Measurements from ENCODE around the gene MON1A. TPM values are rescaled to one million over a fixed set of nuclear protein-coding genes. Genes with fewer than 3 reads are reported as not detected.
"Not testable (repeated sequence)": the region's sequence is repeated elsewhere in the genome, so short reads cannot be mapped to it uniquely, and the experiment has no call there.

The MON1A gene
- 10 to 100 TPM; 14.2 to 18.0 (median 14.3) TPM for total RNA-seq

GRCh38 chr3:49929291-49930167 lies at the start of gene MON1A:
TSS of gene MON1A (minus strand) at chr3:49929811. CDS start at chr3:49913346, 16,465 bp downstream.
- peak; percentile 98 to 99 for ATAC-seq
- no peaks in the 10 kb centered on the region for H3K9me3 Mint-ChIP-seq
- peak; percentile 82 for DNase-seq
- H3K4me3 Mint-ChIP-seq = peak within 1 kb of the TSS; percentile 85
- H3K27me3 Mint-ChIP-seq (ENCODE audit: low read depth) = no peaks in the 10 kb centered on the region
- peaks cover 22% of the 10 kb centered on the region for H3K4me1 Mint-ChIP-seq (ENCODE audit: low read depth)
- no peaks in the 10 kb centered on the region for H3K36me3 Mint-ChIP-seq (ENCODE audit: insufficient read depth)

GRCh38 chr3:49976942-49977341 lies 47.3 kb upstream of the MON1A start:
- no peaks in the 10 kb centered on the region for H3K4me1 Mint-ChIP-seq (ENCODE audit: low read depth)
- H3K9me3 Mint-ChIP-seq = no peaks in the 10 kb centered on the region
- DNase-seq (no peak), ATAC-seq (no peak)
- peaks cover 13% of the 10 kb centered on the region for H3K36me3 Mint-ChIP-seq (ENCODE audit: insufficient read depth)
- H3K27me3 Mint-ChIP-seq (ENCODE audit: low read depth) = no peaks in the 10 kb centered on the region
- no peak overlapping the region for H3K4me3 Mint-ChIP-seq

- peaks cover 24% of the 10 kb centered on the region for H3K36me3 Mint-ChIP-seq (ENCODE audit: insufficient read depth)
- no peak for ATAC-seq
- peaks cover 3% of the 10 kb centered on the region for H3K4me1 Mint-ChIP-seq (ENCODE audit: low read depth)
- DNase-seq = no peak
- no peaks in the 10 kb centered on the region for H3K9me3 Mint-ChIP-seq
- H3K27me3 Mint-ChIP-seq (ENCODE audit: low read depth) = no peaks in the 10 kb centered on the region
- no peak overlapping the region for H3K4me3 Mint-ChIP-seq
Measured at GRCh38 chr3:49972656-49973055, 43.0 kb upstream of the MON1A start.

- peaks cover 8% of the 10 kb centered on the region for H3K4me1 Mint-ChIP-seq (ENCODE audit: low read depth)
- peaks cover 29% of the 10 kb centered on the region for H3K36me3 Mint-ChIP-seq (ENCODE audit: insufficient read depth)
- ATAC-seq (no peak), DNase-seq (no peak)
- H3K4me3 Mint-ChIP-seq = no peak overlapping the region
- no peaks in the 10 kb centered on the region for H3K9me3 Mint-ChIP-seq
- no peaks in the 10 kb centered on the region for H3K27me3 Mint-ChIP-seq (ENCODE audit: low read depth)
Measured at GRCh38 chr3:49968346-49968745, 38.7 kb upstream of the MON1A start.

- Mint-ChIP-seq H3K36me3 (ENCODE audit: insufficient read depth) (peaks cover 24% of the 10 kb centered on the region), H3K9me3 (no peaks in the 10 kb centered on the region), H3K4me3 (no peak overlapping the region), H3K4me1 (ENCODE audit: low read depth) (peaks cover 8% of the 10 kb centered on the region), H3K27me3 (ENCODE audit: low read depth) (no peaks in the 10 kb centered on the region)
- DNase-seq (no peak), ATAC-seq (no peak)
Measured at GRCh38 chr3:49967291-49967690, 37.7 kb upstream of the MON1A start.

- Mint-ChIP-seq H3K4me3 (no peak overlapping the region), H3K27me3 (ENCODE audit: low read depth) (no peaks in the 10 kb centered on the region), H3K4me1 (ENCODE audit: low read depth) (peaks cover 8% of the 10 kb centered on the region), H3K9me3 (no peaks in the 10 kb centered on the region), H3K36me3 (ENCODE audit: insufficient read depth) (peaks cover 21% of the 10 kb centered on the region)
- DNase-seq = no peak
- no peak for ATAC-seq
Measured at GRCh38 chr3:49966233-49966942, 36.8 kb upstream of the MON1A start.

- ATAC-seq = no peak
- DNase-seq = no peak
- peaks cover 22% of the 10 kb centered on the region for H3K4me1 Mint-ChIP-seq (ENCODE audit: low read depth)
- H3K27me3 Mint-ChIP-seq (ENCODE audit: low read depth) = no peaks in the 10 kb centered on the region
- H3K36me3 Mint-ChIP-seq (ENCODE audit: insufficient read depth) = peaks cover 4% of the 10 kb centered on the region
- no peak overlapping the region for H3K4me3 Mint-ChIP-seq
- H3K9me3 Mint-ChIP-seq = no peaks in the 10 kb centered on the region
Measured at GRCh38 chr3:49955636-49956035, 26.0 kb upstream of the MON1A start.

- ATAC-seq (no peak), DNase-seq (no peak)
- no peaks in the 10 kb centered on the region for H3K9me3 Mint-ChIP-seq
- no peak overlapping the region for H3K4me3 Mint-ChIP-seq
- no peaks in the 10 kb centered on the region for H3K27me3 Mint-ChIP-seq (ENCODE audit: low read depth)
- no peaks in the 10 kb centered on the region for H3K36me3 Mint-ChIP-seq (ENCODE audit: insufficient read depth)
- peaks cover 23% of the 10 kb centered on the region for H3K4me1 Mint-ChIP-seq (ENCODE audit: low read depth)
Measured at GRCh38 chr3:49952924-49953323, 23.3 kb upstream of the MON1A start.

- ATAC-seq = no peak
- Mint-ChIP-seq H3K27me3 (ENCODE audit: low read depth) (no peaks in the 10 kb centered on the region), H3K36me3 (ENCODE audit: insufficient read depth) (peaks cover 11% of the 10 kb centered on the region), H3K4me3 (peak overlapping the region; percentile 60), H3K9me3 (peaks cover 3% of the 10 kb centered on the region), H3K4me1 (ENCODE audit: low read depth) (peaks cover 36% of the 10 kb centered on the region)
- no peak for DNase-seq
Measured at GRCh38 chr3:49942651-49943050, 13.0 kb upstream of the MON1A start.

GRCh38 chr3:49940667-49941249 lies 11.1 kb upstream of the MON1A start:
- H3K9me3 Mint-ChIP-seq = peaks cover 3% of the 10 kb centered on the region
- peak overlapping the region; percentile 93 for H3K4me3 Mint-ChIP-seq
- H3K36me3 Mint-ChIP-seq (ENCODE audit: insufficient read depth) = peaks cover 9% of the 10 kb centered on the region
- ATAC-seq (no peak), DNase-seq (no peak)
- peaks cover 30% of the 10 kb centered on the region for H3K4me1 Mint-ChIP-seq (ENCODE audit: low read depth)
- H3K27me3 Mint-ChIP-seq (ENCODE audit: low read depth) = no peaks in the 10 kb centered on the region

GRCh38 chr3:49939858-49940666 lies 10.5 kb upstream of the MON1A start, which contains the start of gene RBM6:
TSS of gene RBM6 (plus strand) at chr3:49940150. CDS start at chr3:49962642, 22,492 bp downstream.
- Mint-ChIP-seq H3K4me3 (peak within 1 kb of the TSS; percentile 93), H3K9me3 (peaks cover 3% of the 10 kb centered on the region), H3K4me1 (ENCODE audit: low read depth) (peaks cover 28% of the 10 kb centered on the region), H3K36me3 (ENCODE audit: insufficient read depth) (peaks cover 9% of the 10 kb centered on the region), H3K27me3 (ENCODE audit: low read depth) (no peaks in the 10 kb centered on the region)
- peak; percentile 98 for ATAC-seq
- DNase-seq = peak; percentile 90

GRCh38 chr3:49937090-49937489 lies 7.5 kb upstream of the MON1A start:
- DNase-seq (no peak), ATAC-seq (no peak)
- no peak overlapping the region for H3K4me3 Mint-ChIP-seq
- H3K36me3 Mint-ChIP-seq (ENCODE audit: insufficient read depth) = no peaks in the 10 kb centered on the region
- H3K4me1 Mint-ChIP-seq (ENCODE audit: low read depth) = peaks cover 14% of the 10 kb centered on the region
- no peaks in the 10 kb centered on the region for H3K9me3 Mint-ChIP-seq
- H3K27me3 Mint-ChIP-seq (ENCODE audit: low read depth) = no peaks in the 10 kb centered on the region

GRCh38 chr3:49932281-49932680 lies 2.7 kb upstream of the MON1A start:
- peaks cover 19% of the 10 kb centered on the region for H3K4me1 Mint-ChIP-seq (ENCODE audit: low read depth)
- not testable (repeated sequence) for H3K27me3 Mint-ChIP-seq (ENCODE audit: low read depth); H3K9me3 Mint-ChIP-seq; ATAC-seq; DNase-seq; H3K4me3 Mint-ChIP-seq; H3K36me3 Mint-ChIP-seq (ENCODE audit: insufficient read depth)

- DNase-seq (no peak), ATAC-seq (no peak)
- H3K27me3 Mint-ChIP-seq (ENCODE audit: low read depth) = no peaks in the 10 kb centered on the region
- no peaks in the 10 kb centered on the region for H3K36me3 Mint-ChIP-seq (ENCODE audit: insufficient read depth)
- H3K4me1 Mint-ChIP-seq (ENCODE audit: low read depth) = peaks cover 22% of the 10 kb centered on the region
- H3K4me3 Mint-ChIP-seq = no peak overlapping the region
- no peaks in the 10 kb centered on the region for H3K9me3 Mint-ChIP-seq
Measured at GRCh38 chr3:49930922-49931321, 1.3 kb upstream of the MON1A start.

Data from activated T-cell treated with anti-CD3 and anti-CD28 coated beads, Interleukin-2, amount 50 U/mL, for 4 hours (primary cell).